ENCODE results near the gene LAMP1.
A peak's percentile ranks its signal among the peaks of the same experiment; 100 is the strongest.
"Not testable (repeated sequence)": the region's sequence is repeated elsewhere in the genome, so short reads cannot be mapped to it uniquely, and the experiment has no call there.

The LAMP1 gene

GRCh38 chr13:113296823-113297369, at the start of gene LAMP1:
Gene LAMP1, plus strand, starts transcription at chr13:113297239. Its CDS starts 196 bp downstream, at chr13:113297435.
- peak; percentile 95 for DNase-seq

- DNase-seq, result no peak
Observed at GRCh38 chr13:113252516-113253095, 44.4 kb upstream of the LAMP1 start.

GRCh38 chr13:113257908-113258307, 39.1 kb upstream of the LAMP1 start:
- not testable (repeated sequence) for DNase-seq

- no peak for DNase-seq
Observed at GRCh38 chr13:113258321-113259054, 38.6 kb upstream of the LAMP1 start.

- no peak for DNase-seq
Observed at GRCh38 chr13:113260996-113261395, 36.0 kb upstream of the LAMP1 start.

GRCh38 chr13:113263016-113263415, 34.0 kb upstream of the LAMP1 start:
- DNase-seq, result not testable (repeated sequence)

GRCh38 chr13:113267642-113268405, 29.2 kb upstream of the LAMP1 start:
- DNase-seq, result no peak

- DNase-seq, result no peak
Observed at GRCh38 chr13:113272031-113272430, 25.0 kb upstream of the LAMP1 start.

GRCh38 chr13:113272701-113273181, 24.3 kb upstream of the LAMP1 start:
- no peak for DNase-seq

- no peak for DNase-seq
Observed at GRCh38 chr13:113273321-113273720, 23.7 kb upstream of the LAMP1 start.

- DNase-seq, result peak; percentile 43
Observed at GRCh38 chr13:113273851-113274590, 23.0 kb upstream of the LAMP1 start.

- DNase-seq, result no peak
Observed at GRCh38 chr13:113274721-113275120, 22.3 kb upstream of the LAMP1 start.

- DNase-seq, result peak; percentile 26
Observed at GRCh38 chr13:113275387-113275786, 21.7 kb upstream of the LAMP1 start.

GRCh38 chr13:113280126-113280525, 16.9 kb upstream of the LAMP1 start:
- DNase-seq, result no peak

GRCh38 chr13:113283904-113284303, 13.1 kb upstream of the LAMP1 start:
- no peak for DNase-seq

GRCh38 chr13:113288880-113289279, 8.2 kb upstream of the LAMP1 start:
- no peak for DNase-seq

GRCh38 chr13:113291129-113291528, 5.9 kb upstream of the LAMP1 start:
- no peak for DNase-seq

GRCh38 chr13:113292021-113292862, 4.8 kb upstream of the LAMP1 start:
- no peak for DNase-seq

- DNase-seq, result no peak
Observed at GRCh38 chr13:113293686-113294085, 3.4 kb upstream of the LAMP1 start.

- no peak for DNase-seq
Observed at GRCh38 chr13:113295776-113296175, 1.3 kb upstream of the LAMP1 start.

- DNase-seq, result no peak
Observed at GRCh38 chr13:113297370-113298042, 467 bp downstream of the LAMP1 start.
